ENCODE results near the gene TMEM17. TPM values are rescaled to one million over a fixed set of nuclear protein-coding genes. Genes with fewer than 3 reads are reported as not detected.

The TMEM17 gene
- total RNA-seq, 1 donor from 2014 or later: not detected

DNA sequence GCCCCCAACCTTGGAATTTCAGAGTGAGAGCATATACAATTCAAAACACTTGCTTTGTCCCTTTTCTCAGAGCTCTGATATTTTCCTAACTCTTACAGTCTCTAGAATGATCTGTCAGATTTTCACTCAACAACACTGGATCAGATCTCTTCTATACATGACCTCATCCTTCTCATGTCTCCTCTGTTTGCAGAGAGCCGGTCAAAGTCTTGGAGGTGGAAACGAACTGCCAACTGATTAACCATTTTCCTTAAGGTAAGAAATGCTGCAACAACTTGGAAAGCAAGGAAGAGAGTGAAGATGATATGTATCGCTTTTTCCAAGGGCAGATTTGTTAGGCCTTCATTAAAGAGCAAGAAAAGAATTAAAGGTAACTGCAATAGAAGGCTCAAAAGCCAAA lies 4.9 kb downstream of the TMEM17 start:
- Mint-ChIP-seq H3K9me3 (no peaks in the 10 kb centered on the region), H3K4me3 (ENCODE audit: low read depth) (no peak overlapping the region), H3K4me1 (ENCODE audit: low read depth) (peaks cover 3% of the 10 kb centered on the region), H3K36me3 (ENCODE audit: low read depth) (no peaks in the 10 kb centered on the region), H3K27ac (no peak overlapping the region), H3K27me3 (ENCODE audit: low read depth) (peaks cover 16% of the 10 kb centered on the region)
- no peak for DNase-seq (ENCODE audit: low spot score)
- intact Hi-C loops (cut with micrococcal nuclease): no loop called here

DNA sequence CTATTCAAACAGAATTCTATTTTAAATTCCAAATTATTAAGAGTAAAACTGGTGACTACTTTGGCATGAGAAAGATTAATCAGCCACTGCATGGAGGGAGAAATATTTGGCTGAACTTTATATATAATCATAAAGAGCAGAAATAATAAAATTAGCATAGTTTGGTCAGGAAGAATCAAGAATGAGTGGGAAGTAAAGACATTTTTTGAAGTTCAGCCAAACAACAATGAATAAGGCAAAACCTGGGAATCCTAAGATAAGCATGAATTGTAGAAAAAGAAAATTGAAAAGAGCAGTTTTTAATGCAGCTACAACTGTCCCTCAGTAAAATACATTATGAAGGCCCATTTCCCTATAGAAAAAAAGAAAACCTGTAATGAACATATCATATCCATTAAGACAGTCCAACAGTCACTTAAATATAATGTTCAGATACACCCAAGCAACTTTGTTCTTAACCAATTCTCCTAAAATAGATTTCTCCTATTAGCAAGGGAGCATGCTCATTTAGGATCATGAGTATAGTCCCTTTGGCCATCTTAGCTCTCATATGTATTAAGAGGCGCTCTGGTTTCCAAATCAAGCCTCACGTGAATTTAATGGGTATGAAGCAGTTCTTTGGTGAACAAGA lies 6.5 kb downstream of the TMEM17 start:
- DNase-seq (ENCODE audit: low spot score): no peak
- Mint-ChIP-seq H3K36me3 (ENCODE audit: low read depth) (no peaks in the 10 kb centered on the region), H3K4me1 (ENCODE audit: low read depth) (no peaks in the 10 kb centered on the region), H3K4me3 (ENCODE audit: low read depth) (no peak overlapping the region), H3K27me3 (ENCODE audit: low read depth) (peaks cover 16% of the 10 kb centered on the region), H3K27ac (no peak overlapping the region), H3K9me3 (no peaks in the 10 kb centered on the region)
- intact Hi-C loops (cut with micrococcal nuclease): no loop called here

DNA sequence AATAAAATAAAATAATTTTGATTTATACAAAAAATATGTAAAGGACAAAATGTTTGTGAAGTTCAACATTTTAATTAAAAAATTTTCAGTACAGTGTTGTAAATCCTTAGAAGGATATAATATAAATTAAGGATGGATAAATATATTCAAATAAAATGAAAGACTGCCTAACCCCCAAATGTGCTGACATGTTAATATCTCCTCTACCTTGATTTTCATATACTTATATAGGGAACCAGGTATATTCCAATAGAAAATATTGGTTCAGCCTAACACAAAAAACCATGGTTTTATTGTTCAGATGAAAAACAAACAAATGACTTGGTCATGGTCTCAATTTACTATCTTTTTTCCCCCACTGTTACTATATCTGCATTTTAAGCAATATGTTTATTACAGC lies 7.3 kb downstream of the TMEM17 start:
- Mint-ChIP-seq H3K4me3 (ENCODE audit: low read depth) (no peak overlapping the region), H3K27me3 (ENCODE audit: low read depth) (peaks cover 13% of the 10 kb centered on the region), H3K27ac (no peak overlapping the region), H3K4me1 (ENCODE audit: low read depth) (no peaks in the 10 kb centered on the region), H3K36me3 (ENCODE audit: low read depth) (no peaks in the 10 kb centered on the region), H3K9me3 (no peaks in the 10 kb centered on the region)
- no peak for DNase-seq (ENCODE audit: low spot score)
- intact Hi-C loops (cut with micrococcal nuclease): no loop called here

DNA sequence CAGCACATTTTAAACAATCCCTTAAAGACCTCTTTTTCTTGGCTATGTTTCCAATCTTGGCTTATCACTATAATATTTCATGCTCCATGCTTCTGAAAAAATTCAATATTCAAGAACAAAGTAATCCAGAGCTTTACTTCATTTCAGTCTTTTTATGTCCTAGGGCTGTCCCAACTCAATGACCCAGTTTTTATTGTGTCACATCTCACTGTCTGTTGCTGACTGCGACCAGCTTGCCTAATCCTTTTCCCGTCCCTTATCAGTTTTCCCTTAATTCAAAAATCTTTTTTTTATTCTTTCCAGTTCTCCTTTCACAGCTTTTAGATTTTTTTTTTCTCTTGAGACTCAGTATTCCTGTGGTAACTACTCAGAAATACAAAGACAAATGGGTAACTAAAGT lies 10.2 kb downstream of the TMEM17 start:
- H3K4me3 Mint-ChIP-seq (ENCODE audit: low read depth): no peak overlapping the region
- intact Hi-C loops (cut with micrococcal nuclease): no loop called here
- H3K36me3 Mint-ChIP-seq (ENCODE audit: low read depth): no peaks in the 10 kb centered on the region
- H3K27me3 Mint-ChIP-seq (ENCODE audit: low read depth): peaks cover 17% of the 10 kb centered on the region
- no peaks in the 10 kb centered on the region for H3K4me1 Mint-ChIP-seq (ENCODE audit: low read depth)
- no peak for DNase-seq (ENCODE audit: low spot score)
- no peaks in the 10 kb centered on the region for H3K9me3 Mint-ChIP-seq
- H3K27ac Mint-ChIP-seq: no peak overlapping the region

DNA sequence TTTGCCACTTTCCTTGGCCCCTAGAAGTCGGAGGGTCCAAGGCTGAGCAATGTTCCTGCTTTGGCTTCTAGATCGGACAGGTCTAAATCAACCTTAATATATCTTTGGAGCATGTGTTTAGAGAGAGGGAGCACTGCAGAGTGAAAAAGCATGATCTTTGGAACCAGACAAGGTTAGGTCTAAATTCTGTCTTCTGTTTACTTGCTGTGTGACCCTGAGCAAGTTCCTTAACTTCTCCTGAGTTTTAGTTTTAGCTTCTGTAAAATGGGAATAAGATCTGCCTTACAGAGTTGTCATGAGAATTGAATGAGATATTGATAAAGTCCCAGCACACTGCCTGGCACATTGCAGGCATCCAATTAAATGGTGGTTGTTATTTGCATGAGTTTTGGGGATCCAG lies 13.9 kb downstream of the TMEM17 start:
- intact Hi-C loops (cut with micrococcal nuclease): no loop called here
- Mint-ChIP-seq H3K27ac (no peak overlapping the region), H3K27me3 (ENCODE audit: low read depth) (peaks cover 13% of the 10 kb centered on the region), H3K4me1 (ENCODE audit: low read depth) (no peaks in the 10 kb centered on the region), H3K9me3 (no peaks in the 10 kb centered on the region), H3K36me3 (ENCODE audit: low read depth) (no peaks in the 10 kb centered on the region), H3K4me3 (ENCODE audit: low read depth) (no peak overlapping the region)
- DNase-seq (ENCODE audit: low spot score): no peak

DNA sequence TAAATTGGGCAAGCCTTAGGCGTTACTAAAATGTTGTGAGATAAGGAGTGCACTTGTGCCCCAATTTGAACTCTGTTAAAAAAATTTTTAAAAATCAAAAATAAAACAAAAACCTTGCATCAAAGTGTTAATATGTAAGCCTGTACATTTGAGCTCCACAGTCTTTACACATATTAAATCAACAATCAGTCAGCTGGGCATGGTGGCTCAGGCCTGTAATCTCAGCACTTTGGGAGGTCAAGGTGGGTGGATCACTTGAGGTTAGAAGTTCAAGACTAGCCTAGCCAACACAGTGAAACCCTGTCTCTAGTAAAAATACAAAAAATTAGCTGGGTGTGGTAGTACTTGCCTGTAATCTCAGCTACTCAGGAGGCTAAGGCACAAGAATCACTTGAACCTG lies 16.3 kb downstream of the TMEM17 start:
- H3K27me3 Mint-ChIP-seq (ENCODE audit: low read depth): peaks cover 12% of the 10 kb centered on the region
- no peak overlapping the region for H3K27ac Mint-ChIP-seq
- no peak overlapping the region for H3K4me3 Mint-ChIP-seq (ENCODE audit: low read depth)
- no peaks in the 10 kb centered on the region for H3K9me3 Mint-ChIP-seq
- intact Hi-C loops (cut with micrococcal nuclease): no loop called here
- DNase-seq (ENCODE audit: low spot score): no peak
- no peaks in the 10 kb centered on the region for H3K4me1 Mint-ChIP-seq (ENCODE audit: low read depth)
- no peaks in the 10 kb centered on the region for H3K36me3 Mint-ChIP-seq (ENCODE audit: low read depth)

DNA sequence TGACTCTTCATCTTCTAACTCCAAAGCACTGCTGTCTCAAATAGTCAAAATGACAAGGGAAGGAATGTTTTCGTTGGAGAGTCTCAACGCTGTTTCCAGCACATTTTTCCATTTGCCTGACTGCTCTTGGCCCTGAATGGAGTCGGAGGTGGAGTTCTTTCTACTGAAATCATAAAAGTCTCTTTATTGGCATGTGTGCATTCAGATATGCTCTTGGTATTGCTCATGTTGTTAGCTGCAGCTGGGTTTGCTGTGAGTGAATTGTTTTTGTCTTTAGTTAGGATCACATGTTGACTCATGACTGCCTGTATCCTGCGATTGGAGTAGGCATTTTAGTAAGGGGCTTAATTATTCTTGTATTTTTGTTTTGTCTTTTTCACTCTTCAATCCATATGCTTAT lies 16.8 kb downstream of the TMEM17 start:
- no peak for DNase-seq (ENCODE audit: low spot score)
- intact Hi-C loops (cut with micrococcal nuclease): no loop called here
- no peaks in the 10 kb centered on the region for H3K9me3 Mint-ChIP-seq
- H3K4me3 Mint-ChIP-seq (ENCODE audit: low read depth): no peak overlapping the region
- H3K27me3 Mint-ChIP-seq (ENCODE audit: low read depth): peaks cover 12% of the 10 kb centered on the region
- H3K36me3 Mint-ChIP-seq (ENCODE audit: low read depth): no peaks in the 10 kb centered on the region
- H3K27ac Mint-ChIP-seq: no peak overlapping the region
- no peaks in the 10 kb centered on the region for H3K4me1 Mint-ChIP-seq (ENCODE audit: low read depth)

DNA sequence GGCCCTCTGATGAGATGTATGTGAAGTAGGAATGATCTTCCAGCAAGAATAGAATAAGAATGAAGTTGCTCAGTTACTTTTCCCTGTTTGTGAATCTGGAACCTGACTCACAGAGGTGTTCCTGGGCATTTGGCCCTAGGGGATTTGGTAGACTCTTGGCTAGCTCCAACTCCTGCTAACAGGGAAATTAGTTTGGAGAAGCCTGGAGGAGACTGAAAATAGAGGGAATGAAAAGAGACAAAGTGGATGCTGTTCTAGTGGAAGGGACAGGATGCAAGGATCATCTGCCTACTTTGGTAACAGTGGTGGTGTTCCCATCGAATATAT lies 19.6 kb downstream of the TMEM17 start:
- Mint-ChIP-seq H3K4me1 (ENCODE audit: low read depth) (no peaks in the 10 kb centered on the region), H3K36me3 (ENCODE audit: low read depth) (no peaks in the 10 kb centered on the region), H3K9me3 (no peaks in the 10 kb centered on the region), H3K4me3 (ENCODE audit: low read depth) (no peak overlapping the region), H3K27me3 (ENCODE audit: low read depth) (peaks cover 3% of the 10 kb centered on the region), H3K27ac (no peak overlapping the region)
- intact Hi-C loops (cut with micrococcal nuclease): no loop called here
- no peak for DNase-seq (ENCODE audit: low spot score)

DNA sequence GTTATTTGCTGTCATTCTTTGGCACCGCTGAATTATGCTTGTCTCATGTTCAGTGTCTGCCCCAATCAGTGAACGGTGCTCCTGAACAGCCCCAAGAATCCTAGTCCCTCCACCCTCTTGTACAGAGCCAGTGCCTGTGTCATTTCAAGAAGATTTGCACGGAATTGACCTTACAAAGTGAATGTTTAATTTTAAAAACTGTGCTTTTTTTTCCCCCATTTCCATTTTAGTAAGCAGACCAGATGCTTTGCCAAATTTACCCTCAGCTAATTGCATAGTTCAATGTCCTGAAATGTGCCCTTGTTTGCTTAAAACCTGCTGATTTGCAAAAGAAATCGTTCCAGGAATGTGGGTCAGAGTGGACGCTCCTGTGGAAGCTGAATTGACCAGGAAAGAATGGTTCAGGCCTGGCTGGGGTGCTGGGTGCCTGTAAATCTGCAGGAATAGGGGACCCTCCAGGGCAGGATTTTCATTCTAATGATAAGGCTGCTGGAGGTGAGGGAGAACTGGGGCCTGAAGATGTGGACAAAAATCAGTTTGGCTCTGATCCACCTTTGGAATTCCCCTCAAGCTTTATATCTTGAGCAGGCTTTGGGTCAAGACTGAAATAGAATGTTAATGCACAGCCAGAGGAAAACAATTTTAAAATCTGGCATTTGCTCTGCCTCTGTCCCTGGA lies 20.1 kb downstream of the TMEM17 start:
- intact Hi-C loops (cut with micrococcal nuclease): no loop called here
- H3K4me1 Mint-ChIP-seq (ENCODE audit: low read depth): no peaks in the 10 kb centered on the region
- no peak overlapping the region for H3K27ac Mint-ChIP-seq
- H3K27me3 Mint-ChIP-seq (ENCODE audit: low read depth): peaks cover 3% of the 10 kb centered on the region
- no peaks in the 10 kb centered on the region for H3K36me3 Mint-ChIP-seq (ENCODE audit: low read depth)
- no peaks in the 10 kb centered on the region for H3K9me3 Mint-ChIP-seq
- DNase-seq (ENCODE audit: low spot score): no peak
- no peak overlapping the region for H3K4me3 Mint-ChIP-seq (ENCODE audit: low read depth)

DNA sequence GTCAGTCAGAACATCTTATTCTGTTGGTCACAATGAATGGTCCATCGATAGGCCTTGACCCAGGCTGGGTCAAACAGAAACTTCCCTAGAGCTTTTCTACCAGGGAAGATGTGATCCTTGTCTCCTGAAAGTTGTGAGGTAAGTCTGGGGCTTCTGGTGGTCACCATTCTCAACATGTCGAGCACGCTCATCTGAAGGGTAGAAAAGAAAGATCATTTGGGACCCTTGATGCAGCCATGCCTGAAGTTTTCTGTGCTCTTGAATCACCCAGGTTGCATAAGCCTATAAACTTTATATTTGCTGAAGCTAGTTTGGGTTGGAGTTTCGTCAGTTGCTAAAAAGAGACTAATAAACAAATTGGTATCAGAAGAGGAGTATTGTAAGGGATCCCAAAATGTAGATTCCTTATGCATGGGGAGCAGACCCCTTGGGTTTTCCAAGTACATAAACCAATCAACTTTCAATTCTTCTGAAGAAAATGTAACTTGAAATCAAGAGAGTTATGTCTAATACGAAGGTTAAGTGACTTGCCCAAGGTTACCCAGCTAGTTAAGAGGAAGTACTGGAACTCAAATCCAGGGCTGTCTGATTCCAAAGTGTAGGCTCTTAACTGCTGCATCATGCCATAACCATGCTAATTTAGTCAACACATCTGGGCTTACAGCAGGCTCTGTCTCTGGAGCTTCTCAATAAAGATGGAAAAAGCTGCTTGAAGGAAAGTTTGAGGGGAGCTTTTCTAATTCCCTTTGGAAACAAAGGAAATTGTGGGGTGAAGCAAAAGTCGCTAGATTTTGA lies 23.2 kb downstream of the TMEM17 start:
- intact Hi-C loops (cut with micrococcal nuclease): no loop called here
- Mint-ChIP-seq H3K4me1 (ENCODE audit: low read depth) (no peaks in the 10 kb centered on the region), H3K36me3 (ENCODE audit: low read depth) (no peaks in the 10 kb centered on the region), H3K4me3 (ENCODE audit: low read depth) (no peak overlapping the region), H3K27ac (no peak overlapping the region), H3K27me3 (ENCODE audit: low read depth) (peaks cover 3% of the 10 kb centered on the region), H3K9me3 (no peaks in the 10 kb centered on the region)
- no peak for DNase-seq (ENCODE audit: low spot score)

DNA sequence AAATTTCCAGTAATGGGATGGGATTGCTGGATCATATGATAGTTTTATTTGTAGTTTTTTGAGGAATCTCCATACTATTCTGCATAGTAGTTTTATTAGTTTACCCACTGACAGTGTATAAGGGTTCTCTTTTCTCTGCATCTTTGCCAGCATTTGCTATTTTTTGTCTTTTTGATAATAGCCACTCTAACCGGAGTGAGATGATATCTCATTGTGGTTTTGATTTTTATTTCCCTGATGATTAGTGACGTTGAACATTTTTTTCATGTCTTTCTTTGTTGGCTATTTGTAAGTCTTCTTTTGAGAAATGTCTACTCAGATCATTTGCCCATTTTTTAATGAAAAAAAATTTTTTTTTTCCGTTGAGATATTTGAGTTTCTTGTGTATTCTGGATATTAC lies 26.1 kb downstream of the TMEM17 start:
- H3K27ac Mint-ChIP-seq: no peak overlapping the region
- peaks cover 2% of the 10 kb centered on the region for H3K4me1 Mint-ChIP-seq (ENCODE audit: low read depth)
- no peaks in the 10 kb centered on the region for H3K9me3 Mint-ChIP-seq
- no peaks in the 10 kb centered on the region for H3K36me3 Mint-ChIP-seq (ENCODE audit: low read depth)
- no peak overlapping the region for H3K4me3 Mint-ChIP-seq (ENCODE audit: low read depth)
- no peak for DNase-seq (ENCODE audit: low spot score)
- intact Hi-C loops (cut with micrococcal nuclease): no loop called here
- H3K27me3 Mint-ChIP-seq (ENCODE audit: low read depth): peaks cover 5% of the 10 kb centered on the region

DNA sequence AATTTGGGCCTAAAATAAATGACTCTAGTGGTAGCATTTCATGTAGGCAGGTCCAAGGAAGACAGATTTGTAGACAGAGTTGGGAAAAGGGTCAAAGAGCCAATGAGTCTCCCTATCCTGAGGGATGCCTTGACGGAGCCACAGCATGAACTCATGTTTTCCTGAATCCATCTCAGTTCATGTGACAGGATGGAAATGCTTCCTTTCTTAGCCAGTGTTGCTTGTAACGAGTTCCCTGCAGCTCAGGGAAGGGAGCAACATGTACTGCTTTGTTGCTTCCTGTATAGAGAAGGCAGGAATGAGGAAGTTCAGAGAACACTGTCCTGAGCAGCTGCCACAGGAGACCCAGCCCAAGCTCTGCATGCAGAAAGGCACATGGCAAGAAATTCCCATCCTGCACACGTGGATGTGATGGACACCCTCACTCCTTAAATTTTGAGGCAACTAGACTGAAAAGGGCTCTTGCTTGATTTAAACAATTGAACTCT lies 27.9 kb downstream of the TMEM17 start:
- Mint-ChIP-seq H3K4me1 (ENCODE audit: low read depth) (peaks cover 2% of the 10 kb centered on the region), H3K36me3 (ENCODE audit: low read depth) (no peaks in the 10 kb centered on the region), H3K4me3 (ENCODE audit: low read depth) (no peak overlapping the region), H3K27me3 (ENCODE audit: low read depth) (peaks cover 18% of the 10 kb centered on the region), H3K27ac (no peak overlapping the region), H3K9me3 (no peaks in the 10 kb centered on the region)
- no peak for DNase-seq (ENCODE audit: low spot score)
- intact Hi-C loops (cut with micrococcal nuclease): no loop called here

DNA sequence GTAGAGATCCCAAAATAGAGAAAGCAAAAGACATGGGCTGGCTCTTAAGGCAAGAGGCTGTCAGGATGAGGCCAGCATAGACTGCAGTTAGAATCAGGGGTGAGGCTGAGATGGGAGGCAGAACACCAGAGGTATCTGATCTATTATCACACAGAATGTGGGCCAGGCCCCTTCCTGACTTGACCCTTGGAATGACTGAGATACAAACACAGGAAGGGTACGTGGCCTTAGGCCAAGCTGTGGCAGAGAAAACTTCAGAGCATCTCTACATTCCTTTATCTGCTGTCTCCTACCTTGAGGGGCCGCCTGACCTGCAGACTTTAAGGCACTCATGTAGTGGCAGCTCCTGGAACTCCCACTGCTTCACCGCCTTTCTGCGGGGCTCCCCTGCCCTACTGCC lies 28.4 kb downstream of the TMEM17 start:
- intact Hi-C loops (cut with micrococcal nuclease): no loop called here
- Mint-ChIP-seq H3K4me3 (ENCODE audit: low read depth) (no peak overlapping the region), H3K36me3 (ENCODE audit: low read depth) (no peaks in the 10 kb centered on the region), H3K4me1 (ENCODE audit: low read depth) (peaks cover 2% of the 10 kb centered on the region), H3K9me3 (no peaks in the 10 kb centered on the region), H3K27ac (no peak overlapping the region), H3K27me3 (ENCODE audit: low read depth) (peaks cover 19% of the 10 kb centered on the region)
- DNase-seq (ENCODE audit: low spot score): no peak

Data from activated T-helper 2 cell treated with anti-CD3 and anti-CD28 coated beads, Interferon-gamma antibody, Interleukin-2, Interleukin-4, amounts not matched to agents 10 μg/mL and 5 μg/mL and 100 μg/mL, durations not matched to agents 14 hours and 24 hours and 36 hours (primary cell).